WTC11 (cell line): ENCODE data around the gene CMC1. TPM values are rescaled to one million over a fixed set of nuclear protein-coding genes. Genes with fewer than 3 reads are reported as not detected.

Experiments used
- CREB1 ChIP-seq: sonication (generic); formaldehyde crosslinking; IDR thresholded peaks from 2 replicates; pipeline ENCODE4 v1.8.0; 2023; ENCODE audit warnings: mild to moderate bottlenecking, missing genetic modification reagents
- FOXJ3 ChIP-seq: sonication (generic); formaldehyde crosslinking; IDR thresholded peaks from 2 replicates; pipeline ENCODE4 v1.9.0; 2021; ENCODE audit warnings: missing genetic modification reagents, mild to moderate bottlenecking, borderline replicate concordance
- GRHL2 ChIP-seq: fragments of 250-450 bp; sonication (Bioruptor Pico); IDR thresholded peaks from 2 replicates; pipeline ENCODE4 v1.8.0; 2022; ENCODE audit warnings: mild to moderate bottlenecking, moderate library complexity; ENCODE audit not compliant: insufficient replicate concordance, severe bottlenecking
- HMGXB4 ChIP-seq: sonication (generic); formaldehyde crosslinking; IDR thresholded peaks from 2 replicates; pipeline ENCODE4 v1.8.1; 2023; ENCODE audit warnings: mild to moderate bottlenecking, moderate library complexity, missing genetic modification reagents
- IRF2 ChIP-seq: sonication (generic); formaldehyde crosslinking; IDR thresholded peaks from 2 replicates; pipeline ENCODE4 v1.8.0; 2022; ENCODE audit warnings: low read depth, missing genetic modification reagents, borderline replicate concordance
- JUN ChIP-seq: sonication (generic); formaldehyde crosslinking; IDR thresholded peaks from 2 replicates; pipeline ENCODE4 v1.8.0; 2023; ENCODE audit warnings: mild to moderate bottlenecking, missing genetic modification reagents
- KAT7 ChIP-seq: sonication (generic); formaldehyde crosslinking; IDR thresholded peaks from 2 replicates; pipeline ENCODE4 v1.8.1; 2023; ENCODE audit warnings: missing genetic modification reagents, mild to moderate bottlenecking, borderline replicate concordance
- NR2C2 ChIP-seq: sonication (generic); formaldehyde crosslinking; IDR thresholded peaks from 2 replicates; pipeline ENCODE4 v1.8.0; 2022; ENCODE audit warnings: mild to moderate bottlenecking, missing genetic modification reagents
- STAT6 ChIP-seq: sonication (generic); formaldehyde crosslinking; conservative IDR thresholded peaks from 2 replicates; pipeline ENCODE4 v1.8.1; 2023; ENCODE audit warnings: mild to moderate bottlenecking, low read depth, missing genetic modification reagents, moderate library complexity
- TEAD4 ChIP-seq: sonication (generic); formaldehyde crosslinking; IDR thresholded peaks from 2 replicates; pipeline ENCODE4 v1.8.0; 2022; ENCODE audit warnings: mild to moderate bottlenecking, missing genetic modification reagents
- ZBTB43 ChIP-seq: sonication (generic); formaldehyde crosslinking; IDR thresholded peaks from 2 replicates; pipeline ENCODE4 v1.8.1; 2023; ENCODE audit warnings: mild to moderate bottlenecking, missing genetic modification reagents
- ZMAT4 ChIP-seq: fragments of 250-450 bp; sonication (Bioruptor Pico); IDR thresholded peaks from 2 replicates; pipeline ENCODE4 v1.9.0; 2021; ENCODE audit warnings: mild to moderate bottlenecking
- ZNF138 ChIP-seq: sonication (generic); formaldehyde crosslinking; conservative IDR thresholded peaks from 2 replicates; pipeline ENCODE4 v1.8.1; 2022; ENCODE audit warnings: mild to moderate bottlenecking, moderate library complexity, missing genetic modification reagents
- ZNF232 ChIP-seq: sonication (generic); formaldehyde crosslinking; IDR thresholded peaks from 2 replicates; pipeline ENCODE4 v1.8.0; 2022; ENCODE audit warnings: mild to moderate bottlenecking, missing genetic modification reagents
- ZNF416 ChIP-seq: fragments of 250-450 bp; sonication (Bioruptor Pico); IDR thresholded peaks from 2 replicates; pipeline ENCODE4 v1.9.0; 2021; ENCODE audit warnings: mild to moderate bottlenecking, inconsistent platforms
- ZNF671 ChIP-seq: fragments of 250-450 bp; sonication (Bioruptor Pico); IDR thresholded peaks from 2 replicates; pipeline ENCODE4 v1.8.0; 2021; ENCODE audit warnings: mild to moderate bottlenecking
- ZSCAN18 ChIP-seq: fragments of 250-450 bp; sonication (Bioruptor Pico); IDR thresholded peaks from 2 replicates; pipeline ENCODE4 v2.1.2; 2022; ENCODE audit warnings: mild to moderate bottlenecking, moderate library complexity
- total RNA-seq: library from RNA; stranded (reverse); gene quantifications from 3 replicates; pipeline ENCODE4 v1.2.3, GENCODE V29; 2021
- TF ChIP-seq, protein P1 (sequence below): fragments of 250-450 bp; sonication (Bioruptor Pico); conservative IDR thresholded peaks from 2 replicates; pipeline ENCODE4 v1.9.0; 2021; ENCODE audit warnings: mild to moderate bottlenecking
- TF ChIP-seq, protein P2 (sequence below): sonication (generic); formaldehyde crosslinking; IDR thresholded peaks from 2 replicates; pipeline ENCODE4 v1.8.0; 2022; ENCODE audit warnings: mild to moderate bottlenecking, missing genetic modification reagents
- TF ChIP-seq, protein P3 (sequence below): sonication (generic); formaldehyde crosslinking; IDR thresholded peaks from 2 replicates; pipeline ENCODE4 v1.8.0; 2022; ENCODE audit warnings: mild to moderate bottlenecking, missing genetic modification reagents
- TF ChIP-seq, protein P4 (sequence below): sonication (generic); formaldehyde crosslinking; IDR thresholded peaks from 2 replicates; pipeline ENCODE4 v1.8.0; 2022; ENCODE audit warnings: mild to moderate bottlenecking, missing genetic modification reagents
- TF ChIP-seq, protein P5 (sequence below): sonication (generic); formaldehyde crosslinking; conservative IDR thresholded peaks from 2 replicates; pipeline ENCODE4 v1.8.1; 2022; ENCODE audit warnings: mild to moderate bottlenecking, missing genetic modification reagents

Gene CMC1
- total RNA-seq, 1 experiment from 2014 or later, result 25.3 TPM

DNA sequence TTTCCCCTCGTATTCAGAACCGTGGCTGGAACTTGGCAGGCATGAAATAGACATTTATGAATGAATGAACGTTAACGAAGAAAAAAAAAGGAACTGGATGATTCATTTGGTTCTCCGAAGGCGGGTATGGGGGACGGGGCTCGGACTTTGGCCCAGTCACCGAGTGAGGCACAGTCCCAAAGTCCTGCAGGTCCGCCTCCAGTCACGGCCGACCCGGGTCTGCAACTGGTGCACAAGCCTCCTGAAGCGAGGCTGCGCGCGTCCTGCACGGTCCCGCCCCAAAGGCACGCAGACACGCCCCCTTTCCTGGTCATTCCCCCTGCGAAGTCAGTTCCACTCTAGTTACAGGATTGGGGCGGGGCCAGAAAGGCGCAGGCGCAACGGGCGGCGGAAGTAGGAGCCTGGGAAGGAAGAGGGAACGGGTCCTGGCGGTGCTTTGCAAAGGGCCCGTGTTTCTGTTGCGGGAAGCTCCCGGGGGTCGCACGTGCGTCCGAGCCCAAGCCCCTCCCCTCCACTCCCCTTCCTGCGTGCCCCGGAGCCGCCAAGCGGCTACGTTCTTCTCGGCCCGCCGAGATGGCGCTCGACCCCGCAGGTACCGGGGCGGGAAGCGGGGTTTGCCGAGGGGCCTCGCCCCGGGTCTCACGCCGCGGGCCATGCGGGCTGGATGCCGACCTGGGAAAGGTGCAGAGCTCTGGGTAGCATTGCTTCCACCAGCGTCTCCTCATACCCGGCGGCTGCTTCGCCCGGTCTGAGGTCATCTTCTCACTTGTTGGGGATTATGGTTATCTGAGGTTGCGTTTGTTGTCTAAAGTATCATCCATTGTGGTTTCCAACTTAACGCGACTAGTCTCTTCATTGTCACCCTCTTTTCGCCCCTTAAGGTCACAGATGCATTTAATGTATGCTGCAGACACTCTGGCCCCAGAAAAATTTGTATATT, at the start of gene CMC1 (continued):
- no peak for TF ChIP-seq STAT6 (CRISPR knock-in tag)
- 0 out of 2 replicates have a peak, but pooled peaks have one; percentile 31 for TF ChIP-seq NR2C2 (CRISPR knock-in tag)
- no peak; the same call in 1 of the 2 replicates for TF ChIP-seq HMGXB4 (CRISPR knock-in tag)
- TF ChIP-seq IRF2 (CRISPR knock-in tag), result no peak
- no peak for TF ChIP-seq ZNF671 (CRISPR knock-in tag)
- no peak for TF ChIP-seq ZNF416 (CRISPR knock-in tag)
- TF ChIP-seq ZMAT4 (CRISPR knock-in tag), result no peak
- peak; percentile 78 for TF ChIP-seq CREB1 (CRISPR knock-in tag)
- TF ChIP-seq ZBTB43 (CRISPR knock-in tag), result peak; percentile 64
- TF ChIP-seq GRHL2 (CRISPR knock-in tag), result no peak
- TF ChIP-seq ZNF232 (CRISPR knock-in tag), result no peak
- TF ChIP-seq, protein P1, sequence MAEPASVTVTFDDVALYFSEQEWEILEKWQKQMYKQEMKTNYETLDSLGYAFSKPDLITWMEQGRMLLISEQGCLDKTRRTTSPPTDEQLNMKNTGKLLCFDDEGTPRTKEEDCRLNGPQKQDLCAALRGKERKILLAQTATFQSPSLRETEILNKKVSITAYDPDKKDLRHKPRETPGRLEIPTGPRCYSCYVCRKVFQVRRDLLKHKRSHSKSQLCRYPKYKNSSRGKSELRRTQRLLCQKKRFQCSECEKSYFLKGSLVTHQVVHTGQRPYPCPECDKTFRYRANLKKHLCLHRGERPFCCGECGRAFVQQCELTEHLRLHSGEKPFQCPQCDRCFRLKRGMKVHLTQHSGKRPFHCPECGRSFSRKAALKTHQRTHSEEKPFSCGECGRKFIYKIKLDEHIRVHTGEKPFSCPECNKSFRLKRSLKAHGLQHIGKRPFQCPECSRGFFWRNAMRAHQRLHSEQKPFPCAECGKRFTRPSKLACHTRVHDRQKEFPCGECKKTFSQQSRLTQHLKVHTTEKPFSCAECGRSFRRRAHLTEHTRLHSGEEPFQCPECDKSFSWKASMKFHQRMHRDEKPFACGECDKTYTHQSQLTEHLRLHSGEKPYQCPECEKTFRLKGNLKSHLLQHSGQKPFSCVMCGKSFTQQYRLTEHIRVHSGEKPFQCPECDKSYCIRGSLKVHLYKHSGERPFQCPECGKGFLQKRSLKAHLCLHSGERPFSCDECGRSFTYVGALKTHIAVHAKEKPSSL (CRISPR knock-in tag), result no peak
- TF ChIP-seq, protein P2, sequence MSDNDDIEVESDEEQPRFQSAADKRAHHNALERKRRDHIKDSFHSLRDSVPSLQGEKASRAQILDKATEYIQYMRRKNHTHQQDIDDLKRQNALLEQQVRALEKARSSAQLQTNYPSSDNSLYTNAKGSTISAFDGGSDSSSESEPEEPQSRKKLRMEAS (CRISPR knock-in tag), result peak; percentile 98
- peak; percentile 92 for TF ChIP-seq KAT7
- no peak for TF ChIP-seq ZNF138 (CRISPR knock-in tag)
- TF ChIP-seq, protein P3, sequence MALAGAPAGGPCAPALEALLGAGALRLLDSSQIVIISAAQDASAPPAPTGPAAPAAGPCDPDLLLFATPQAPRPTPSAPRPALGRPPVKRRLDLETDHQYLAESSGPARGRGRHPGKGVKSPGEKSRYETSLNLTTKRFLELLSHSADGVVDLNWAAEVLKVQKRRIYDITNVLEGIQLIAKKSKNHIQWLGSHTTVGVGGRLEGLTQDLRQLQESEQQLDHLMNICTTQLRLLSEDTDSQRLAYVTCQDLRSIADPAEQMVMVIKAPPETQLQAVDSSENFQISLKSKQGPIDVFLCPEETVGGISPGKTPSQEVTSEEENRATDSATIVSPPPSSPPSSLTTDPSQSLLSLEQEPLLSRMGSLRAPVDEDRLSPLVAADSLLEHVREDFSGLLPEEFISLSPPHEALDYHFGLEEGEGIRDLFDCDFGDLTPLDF, result peak; percentile 62
- TF ChIP-seq, protein P4, sequence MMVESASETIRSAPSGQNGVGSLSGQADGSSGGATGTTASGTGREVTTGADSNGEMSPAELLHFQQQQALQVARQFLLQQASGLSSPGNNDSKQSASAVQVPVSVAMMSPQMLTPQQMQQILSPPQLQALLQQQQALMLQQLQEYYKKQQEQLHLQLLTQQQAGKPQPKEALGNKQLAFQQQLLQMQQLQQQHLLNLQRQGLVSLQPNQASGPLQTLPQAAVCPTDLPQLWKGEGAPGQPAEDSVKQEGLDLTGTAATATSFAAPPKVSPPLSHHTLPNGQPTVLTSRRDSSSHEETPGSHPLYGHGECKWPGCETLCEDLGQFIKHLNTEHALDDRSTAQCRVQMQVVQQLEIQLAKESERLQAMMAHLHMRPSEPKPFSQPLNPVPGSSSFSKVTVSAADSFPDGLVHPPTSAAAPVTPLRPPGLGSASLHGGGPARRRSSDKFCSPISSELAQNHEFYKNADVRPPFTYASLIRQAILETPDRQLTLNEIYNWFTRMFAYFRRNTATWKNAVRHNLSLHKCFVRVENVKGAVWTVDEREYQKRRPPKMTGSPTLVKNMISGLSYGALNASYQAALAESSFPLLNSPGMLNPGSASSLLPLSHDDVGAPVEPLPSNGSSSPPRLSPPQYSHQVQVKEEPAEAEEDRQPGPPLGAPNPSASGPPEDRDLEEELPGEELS (CRISPR knock-in tag), result peak; percentile 86
- no peak for TF ChIP-seq FOXJ3 (CRISPR knock-in tag)
- TF ChIP-seq TEAD4 (CRISPR knock-in tag), result no peak
- peak; percentile 69 for TF ChIP-seq JUN
- TF ChIP-seq ZSCAN18 (CRISPR knock-in tag), result no peak
- TF ChIP-seq, protein P5, sequence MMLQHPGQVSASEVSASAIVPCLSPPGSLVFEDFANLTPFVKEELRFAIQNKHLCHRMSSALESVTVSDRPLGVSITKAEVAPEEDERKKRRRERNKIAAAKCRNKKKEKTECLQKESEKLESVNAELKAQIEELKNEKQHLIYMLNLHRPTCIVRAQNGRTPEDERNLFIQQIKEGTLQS (CRISPR knock-in tag), result 0 out of 2 replicates have a peak, but pooled peaks have one; percentile 12
